A204.1 (cell line): ENCODE results near the gene LUZP1.

Experiments
- FAIRE-seq: peaks from 2 replicates; lab custom pipeline; 2012; peaks lifted over from hg19 to GRCh38; lab: Jason Lieb, UNC

LUZP1 gene

DNA sequence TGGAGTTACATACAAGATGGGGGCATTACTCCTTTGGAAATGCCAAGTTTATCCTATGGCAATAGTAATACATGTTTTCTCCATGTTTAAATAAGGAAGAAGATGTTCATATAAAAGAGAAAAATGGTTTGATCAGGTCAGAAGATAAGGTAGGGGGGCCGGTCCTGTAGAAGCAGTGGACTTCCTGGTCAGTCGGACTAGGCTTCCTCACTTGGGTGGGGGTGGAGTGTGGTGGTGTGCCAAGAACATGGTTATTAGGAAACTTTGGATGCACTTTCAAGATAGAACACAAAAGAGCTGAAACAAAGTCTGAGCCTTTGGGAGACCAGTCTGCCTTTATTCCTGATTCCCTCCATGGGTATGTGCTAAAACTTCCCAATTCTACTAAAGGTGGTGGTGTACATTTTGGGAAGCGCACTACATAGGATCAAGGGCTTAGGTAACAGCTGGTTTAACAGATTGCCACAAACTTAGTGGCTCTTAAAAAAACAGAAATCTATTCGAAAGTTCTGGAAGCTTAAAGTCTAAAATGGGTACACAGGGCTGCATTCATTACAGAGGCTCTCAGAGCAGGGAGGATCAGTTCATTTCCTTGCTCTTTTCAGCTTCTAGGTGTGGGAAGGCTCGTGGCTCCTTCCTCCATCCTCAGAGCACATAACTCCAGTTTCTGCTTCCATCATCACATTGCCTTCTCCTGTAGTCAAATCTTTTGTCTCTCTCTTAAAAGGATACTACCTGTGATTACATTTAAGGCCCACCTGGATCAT lies 84.8 kb downstream of the LUZP1 start:
- no peak for FAIRE-seq

DNA sequence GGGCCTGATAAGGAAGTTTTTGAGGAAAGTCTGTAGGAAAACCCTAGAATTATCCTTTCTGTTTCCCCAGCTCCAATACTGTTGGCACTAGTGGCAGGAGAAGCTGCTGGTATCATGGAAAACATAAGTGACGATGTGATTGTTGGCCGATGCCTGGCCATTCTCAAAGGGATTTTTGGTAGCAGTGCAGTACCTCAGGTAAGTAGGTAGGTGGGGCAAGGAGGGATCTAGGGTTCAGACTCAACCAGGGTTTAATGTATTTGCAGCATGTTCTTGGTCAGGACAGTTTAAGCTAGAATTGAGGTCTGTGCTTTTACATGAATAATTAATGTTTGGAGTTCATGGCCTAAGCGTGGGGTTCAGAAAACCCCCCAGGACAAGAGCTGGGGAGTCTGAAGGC lies 87.3 kb downstream of the LUZP1 start:
- no peak for FAIRE-seq

- FAIRE-seq = no peak
Observed at GRCh38 chr1:23080885-23081284, 87.8 kb downstream of the LUZP1 start.

GRCh38 chr1:23079025-23079424 lies 89.6 kb downstream of the LUZP1 start:
- no peak for FAIRE-seq

- FAIRE-seq = no peak
Observed at GRCh38 chr1:23074012-23074411, 94.6 kb downstream of the LUZP1 start.

- FAIRE-seq = no peak
Observed at GRCh38 chr1:23069675-23070074, 99.0 kb downstream of the LUZP1 start.

GRCh38 chr1:23069149-23069548 lies 99.5 kb downstream of the LUZP1 start:
- FAIRE-seq = no peak

DNA sequence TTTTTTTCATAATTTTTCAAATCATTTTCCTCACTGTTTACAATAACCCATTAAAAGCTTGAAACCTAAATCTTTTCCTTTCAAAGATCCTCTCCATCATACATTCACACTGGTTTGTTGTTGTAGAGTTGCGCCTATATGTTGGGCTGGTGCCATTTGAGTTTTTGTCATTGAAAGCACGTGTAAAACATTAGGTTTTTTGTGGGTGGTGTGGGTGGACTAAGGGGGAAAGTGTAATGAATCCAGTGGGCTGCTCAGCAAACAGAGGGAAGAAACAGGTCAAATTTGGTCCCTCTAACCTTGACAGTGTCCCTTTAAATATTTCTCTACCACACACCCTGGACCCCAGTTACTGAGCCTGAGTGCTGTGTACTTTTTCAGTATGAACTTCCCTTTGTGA lies 102.6 kb downstream of the LUZP1 start:
- FAIRE-seq = no peak

DNA sequence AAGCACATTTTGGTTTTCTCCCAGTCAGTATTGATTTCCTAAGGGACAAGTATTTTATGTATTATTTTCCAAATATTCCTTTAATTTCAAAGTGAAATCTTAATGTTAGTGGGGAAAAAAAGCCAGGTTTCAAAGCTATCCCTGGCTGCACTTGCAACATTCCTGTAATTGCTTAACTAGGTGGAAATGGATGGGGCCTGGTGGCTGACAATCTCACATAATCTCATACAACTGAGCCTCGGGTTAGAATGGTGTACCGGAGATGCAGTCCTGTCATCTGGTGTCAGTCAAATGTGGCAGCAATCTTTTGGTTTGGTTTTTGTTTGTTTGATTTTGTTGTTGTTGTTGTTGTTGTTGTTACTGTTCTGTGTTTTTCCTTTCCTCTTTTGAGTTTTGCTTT lies 103.3 kb downstream of the LUZP1 start:
- FAIRE-seq = no peak

DNA sequence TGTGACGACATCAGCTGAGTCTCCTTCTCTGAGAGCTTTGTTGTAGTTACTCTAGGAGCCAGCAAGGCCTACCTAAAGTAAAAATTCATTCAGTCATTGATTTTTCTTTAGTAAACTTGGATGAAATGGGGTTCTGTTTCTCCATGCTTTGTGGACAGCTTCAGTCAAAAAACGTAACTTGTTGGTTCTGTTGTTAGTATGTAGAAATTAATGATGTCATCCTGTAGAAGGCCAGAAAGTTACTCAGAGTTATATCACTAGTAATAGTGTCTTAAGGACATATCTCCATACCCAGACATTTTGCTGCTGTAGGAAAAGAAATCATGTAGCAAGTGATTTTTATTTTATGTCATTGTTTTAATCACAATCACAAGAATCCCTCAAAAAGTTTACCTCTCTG lies 106.4 kb downstream of the LUZP1 start:
- no peak for FAIRE-seq

DNA sequence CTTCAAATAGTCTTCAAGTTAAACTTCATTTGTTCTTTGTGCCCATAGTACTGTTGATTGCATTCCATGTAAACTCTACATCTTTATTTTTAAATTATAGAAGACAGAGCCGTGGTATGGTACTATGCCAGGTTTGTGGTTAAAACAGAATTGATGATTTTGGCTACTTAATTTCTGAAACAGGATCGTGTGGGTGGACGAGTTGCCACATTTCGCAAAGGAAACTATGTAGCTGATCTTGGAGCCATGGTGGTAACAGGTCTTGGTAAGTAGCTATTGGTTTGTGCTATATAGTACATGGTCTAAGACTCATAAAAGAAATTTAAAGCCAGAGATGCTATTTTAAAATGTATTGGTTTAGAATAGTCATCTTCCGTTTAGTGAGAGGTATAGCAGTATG lies 111.4 kb downstream of the LUZP1 start:
- no peak for FAIRE-seq

DNA sequence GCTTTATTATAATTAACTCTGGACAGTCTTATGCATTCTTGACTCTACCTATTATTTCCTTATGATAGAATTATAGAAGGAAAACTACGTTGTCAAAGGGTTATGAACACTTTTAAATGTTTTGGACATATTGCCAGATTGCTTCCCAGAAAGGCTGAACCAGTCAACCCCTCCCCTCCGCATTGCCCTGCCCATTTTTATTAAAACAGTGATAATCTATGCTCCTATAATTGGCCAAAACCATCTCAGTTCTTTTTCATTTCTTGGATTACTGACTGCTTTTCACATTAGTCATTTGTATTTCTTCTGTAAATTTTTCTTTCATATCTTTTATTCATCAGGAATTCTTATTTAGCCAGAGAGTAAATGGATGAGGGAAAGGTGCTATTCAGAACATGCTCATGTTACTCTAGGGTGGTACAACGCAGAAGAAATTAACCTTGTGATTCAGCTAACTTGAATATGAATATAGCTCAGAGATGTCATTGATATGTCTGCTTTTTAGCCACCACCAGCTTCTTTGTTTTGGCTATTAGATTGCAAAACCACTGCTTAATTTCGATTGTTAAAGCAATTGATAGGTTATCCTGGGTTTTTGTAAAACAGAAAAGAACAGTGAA lies 117.3 kb downstream of the LUZP1 start:
- no peak for FAIRE-seq

GRCh38 chr1:23050201-23050600 lies 118.5 kb downstream of the LUZP1 start:
- no peak for FAIRE-seq

DNA sequence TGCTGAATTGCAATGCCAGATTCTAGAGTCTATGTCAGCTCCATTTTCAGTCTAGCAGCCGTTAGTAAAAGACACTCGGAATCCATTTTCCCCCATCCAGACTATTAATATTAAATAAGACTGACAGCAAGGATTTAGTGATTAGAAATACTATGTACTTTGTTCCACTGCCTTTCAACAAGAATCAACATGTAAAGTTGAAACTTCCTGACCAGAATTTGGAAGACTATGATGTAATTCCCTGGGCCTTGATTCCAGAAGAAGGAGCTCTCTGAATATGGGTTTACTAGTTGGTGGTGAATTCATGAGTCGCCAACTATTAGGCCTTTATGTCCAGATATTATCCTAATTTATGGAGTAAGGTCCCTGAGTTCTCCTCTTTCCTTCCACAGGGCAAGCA lies 124.6 kb downstream of the LUZP1 start:
- FAIRE-seq = no peak

DNA sequence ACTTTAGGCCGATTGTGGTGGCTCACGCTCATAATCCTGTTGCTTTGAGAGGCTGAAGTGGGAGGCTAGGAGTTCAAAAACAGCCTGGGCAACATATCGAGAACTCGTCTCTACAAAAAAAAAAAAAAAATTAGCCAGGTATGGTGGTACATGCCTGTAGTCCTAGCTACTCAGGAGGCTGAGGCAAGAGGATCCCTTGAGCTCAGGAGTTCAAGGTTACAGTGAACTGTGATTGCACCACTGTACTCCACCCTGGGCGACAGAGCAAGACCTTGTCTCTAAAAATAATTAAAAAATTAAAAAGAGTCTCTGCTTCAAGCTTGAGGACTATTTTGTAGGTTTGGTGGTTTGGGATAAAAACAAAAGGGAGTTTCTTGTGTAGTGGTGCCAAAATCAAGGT lies 128.1 kb downstream of the LUZP1 start:
- no peak for FAIRE-seq

DNA sequence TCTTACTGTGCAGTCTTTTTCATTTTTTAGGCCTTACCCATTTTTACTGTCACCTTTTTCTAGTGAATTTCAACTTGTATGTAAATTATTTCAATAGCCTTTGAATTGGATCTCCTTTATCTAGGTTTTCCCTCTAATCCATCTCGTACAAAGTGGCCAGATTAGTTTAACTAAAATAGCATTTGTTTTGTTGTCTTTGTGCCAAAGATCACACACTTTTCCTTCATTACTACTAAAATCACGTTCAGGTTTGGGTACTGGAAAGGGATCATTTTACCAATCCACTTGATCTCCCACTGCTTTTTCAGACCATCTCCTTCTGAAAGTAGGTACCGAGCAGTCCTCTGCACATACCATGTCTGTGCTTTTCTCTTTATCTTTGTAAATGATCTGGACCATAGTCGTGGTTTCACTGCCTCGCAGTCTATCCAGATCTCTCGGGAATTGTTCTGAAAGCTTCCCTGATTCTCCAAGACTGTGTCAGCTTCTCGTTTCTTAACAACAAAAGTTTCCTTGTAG lies 129.3 kb downstream of the LUZP1 start:
- FAIRE-seq = no peak

GRCh38 chr1:23037081-23037740 lies 131.4 kb downstream of the LUZP1 start:
- FAIRE-seq = no peak

DNA sequence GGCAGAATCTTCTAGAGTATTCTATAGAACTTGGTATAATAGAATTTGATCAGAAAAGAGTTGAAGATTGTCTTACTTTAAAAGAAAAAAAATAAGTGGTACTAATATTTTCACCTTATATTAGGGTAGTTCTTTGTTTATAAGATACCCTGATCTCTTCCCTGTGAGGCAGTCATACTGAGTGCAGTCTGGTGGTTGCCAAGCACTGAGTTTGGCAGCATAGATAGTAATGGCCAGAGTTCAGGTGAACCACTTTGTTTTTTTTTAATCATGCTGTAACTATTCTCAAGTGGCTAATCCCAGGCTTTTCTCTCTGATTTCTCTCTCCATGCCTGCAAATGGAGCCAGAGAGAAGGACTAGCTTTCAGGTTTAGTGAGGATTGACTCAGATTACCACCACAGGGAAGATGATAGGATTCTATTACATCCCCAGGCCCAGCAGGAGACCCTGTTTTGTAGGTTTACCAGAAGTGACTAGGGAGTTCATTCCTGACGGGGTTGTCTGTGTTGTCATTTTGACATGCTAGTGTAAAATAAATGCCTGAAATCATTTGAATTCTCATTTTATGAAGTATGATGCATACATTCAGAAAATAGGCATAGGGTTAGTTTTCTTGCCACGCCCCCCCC lies 132.7 kb downstream of the LUZP1 start:
- FAIRE-seq = no peak
